ENCODE results near the gene JAKMIP1. TPM values are rescaled to one million over a fixed set of nuclear protein-coding genes. Genes with fewer than 3 reads are reported as not detected.

The JAKMIP1 gene
- total RNA-seq, 1 donor from 2014 or later = 0.64 TPM

DNA sequence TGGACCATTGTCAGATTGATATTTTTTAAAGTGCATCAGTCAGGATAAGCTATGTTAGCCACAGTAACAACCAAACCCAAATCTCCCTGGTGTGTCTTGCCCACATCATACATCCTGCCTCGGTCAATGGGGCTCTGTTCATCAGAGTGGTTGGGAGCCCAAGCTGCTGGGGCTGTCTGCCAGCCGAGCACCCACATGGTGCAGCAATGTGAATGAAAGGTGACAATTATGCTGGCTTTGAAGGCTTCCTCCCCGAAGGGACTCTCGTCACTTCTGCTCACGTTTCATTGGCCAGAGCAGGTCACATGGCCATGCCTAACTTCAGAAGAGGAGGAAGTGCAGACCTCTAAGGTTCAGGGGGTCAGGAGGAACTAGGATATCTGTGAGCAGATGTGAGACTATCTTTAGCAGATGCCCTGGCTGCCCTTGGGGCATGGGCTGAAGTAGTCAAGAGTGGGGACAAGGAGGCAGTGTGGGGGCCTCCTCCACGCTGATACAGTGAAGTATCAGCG, 1.3 kb upstream of the JAKMIP1 start:
- TF ChIP-seq, protein P1, sequence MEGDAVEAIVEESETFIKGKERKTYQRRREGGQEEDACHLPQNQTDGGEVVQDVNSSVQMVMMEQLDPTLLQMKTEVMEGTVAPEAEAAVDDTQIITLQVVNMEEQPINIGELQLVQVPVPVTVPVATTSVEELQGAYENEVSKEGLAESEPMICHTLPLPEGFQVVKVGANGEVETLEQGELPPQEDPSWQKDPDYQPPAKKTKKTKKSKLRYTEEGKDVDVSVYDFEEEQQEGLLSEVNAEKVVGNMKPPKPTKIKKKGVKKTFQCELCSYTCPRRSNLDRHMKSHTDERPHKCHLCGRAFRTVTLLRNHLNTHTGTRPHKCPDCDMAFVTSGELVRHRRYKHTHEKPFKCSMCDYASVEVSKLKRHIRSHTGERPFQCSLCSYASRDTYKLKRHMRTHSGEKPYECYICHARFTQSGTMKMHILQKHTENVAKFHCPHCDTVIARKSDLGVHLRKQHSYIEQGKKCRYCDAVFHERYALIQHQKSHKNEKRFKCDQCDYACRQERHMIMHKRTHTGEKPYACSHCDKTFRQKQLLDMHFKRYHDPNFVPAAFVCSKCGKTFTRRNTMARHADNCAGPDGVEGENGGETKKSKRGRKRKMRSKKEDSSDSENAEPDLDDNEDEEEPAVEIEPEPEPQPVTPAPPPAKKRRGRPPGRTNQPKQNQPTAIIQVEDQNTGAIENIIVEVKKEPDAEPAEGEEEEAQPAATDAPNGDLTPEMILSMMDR (IDR thresholded peaks at IDR 0.05) = no peak
- ATAC-seq (no peak), DNase-seq (no peak)
- no peaks in the 10 kb centered on the region for H3K9me3 ChIP-seq
- intact Hi-C loops (cut with DNase I) = no loop called here
- no peak overlapping the region for H3K27ac ChIP-seq
- H3K27me3 ChIP-seq = peaks cover 30% of the 10 kb centered on the region
- no peaks in the 10 kb centered on the region for H3K36me3 ChIP-seq
- no peak overlapping the region for H3K4me3 ChIP-seq
- H3K4me1 ChIP-seq = peaks cover 9% of the 10 kb centered on the region

GRCh38 chr4:6200922-6201362, 593 bp upstream of the JAKMIP1 start:
- DNase-seq (no peak), ATAC-seq (peak; percentile 10)
- H3K27ac ChIP-seq = no peak overlapping the region
- H3K36me3 ChIP-seq = no peaks in the 10 kb centered on the region
- no peaks in the 10 kb centered on the region for H3K9me3 ChIP-seq
- peaks cover 9% of the 10 kb centered on the region for H3K4me1 ChIP-seq
- intact Hi-C loops (cut with DNase I) = no loop called here
- TF ChIP-seq, protein P1 (IDR thresholded peaks at IDR 0.05) = no peak
- H3K27me3 ChIP-seq = peaks cover 35% of the 10 kb centered on the region
- H3K4me3 ChIP-seq = peak overlapping the region; percentile 54

- H3K27me3 ChIP-seq = peaks cover 50% of the 10 kb centered on the region
- intact Hi-C loops (cut with DNase I) = no loop called here
- TF ChIP-seq, protein P1 (IDR thresholded peaks at IDR 0.05) = no peak
- no peak for DNase-seq
- H3K4me1 ChIP-seq = peaks cover 9% of the 10 kb centered on the region
- H3K4me3 ChIP-seq = peak overlapping the region; percentile 54
- no peak overlapping the region for H3K27ac ChIP-seq
- no peaks in the 10 kb centered on the region for H3K36me3 ChIP-seq
- no peaks in the 10 kb centered on the region for H3K9me3 ChIP-seq
- no peak for ATAC-seq
These were observed 877 bp downstream of the JAKMIP1 start for GRCh38 chr4:6199422-6199921.

DNA sequence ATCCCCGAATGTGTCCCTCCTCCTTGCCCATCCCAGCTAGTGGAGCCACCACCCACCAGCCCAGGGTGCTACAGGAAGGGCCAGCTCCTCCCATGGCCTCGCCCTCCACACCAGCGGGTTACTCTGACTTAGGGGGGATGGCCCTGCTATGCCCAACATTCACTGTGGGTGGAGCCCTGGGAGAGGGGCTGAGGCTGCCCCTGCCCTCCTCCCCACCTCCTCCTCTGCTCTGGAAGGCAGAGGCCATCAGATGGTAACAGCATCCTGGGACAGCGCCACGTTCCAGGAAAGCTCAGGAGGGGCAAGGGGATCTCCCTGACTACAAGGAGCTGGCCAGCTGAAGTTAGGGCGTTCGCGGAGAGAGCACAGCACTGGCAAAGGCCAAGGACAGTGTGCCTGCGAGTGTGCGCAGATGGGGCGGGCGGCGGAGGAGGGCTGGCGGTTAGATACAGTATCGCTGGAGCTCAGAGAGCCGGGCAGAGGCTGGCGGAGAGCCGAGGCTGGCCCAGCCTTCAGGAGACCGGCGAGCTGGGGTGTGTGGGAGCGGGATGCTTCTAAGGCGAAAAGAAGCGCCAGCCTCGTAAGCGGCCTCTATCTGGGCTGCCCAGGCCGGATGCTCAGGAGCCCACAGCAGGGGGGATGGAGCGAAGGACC, 1.5 kb downstream of the JAKMIP1 start:
- DNase-seq (no peak), ATAC-seq (no peak)
- peaks cover 52% of the 10 kb centered on the region for H3K27me3 ChIP-seq
- no peaks in the 10 kb centered on the region for H3K36me3 ChIP-seq
- peak overlapping the region; percentile 54 for H3K4me3 ChIP-seq
- intact Hi-C loops (cut with DNase I) = no loop called here
- H3K4me1 ChIP-seq = peaks cover 9% of the 10 kb centered on the region
- H3K9me3 ChIP-seq = no peaks in the 10 kb centered on the region
- TF ChIP-seq, protein P1 (IDR thresholded peaks at IDR 0.05) = no peak
- H3K27ac ChIP-seq = no peak overlapping the region

DNA sequence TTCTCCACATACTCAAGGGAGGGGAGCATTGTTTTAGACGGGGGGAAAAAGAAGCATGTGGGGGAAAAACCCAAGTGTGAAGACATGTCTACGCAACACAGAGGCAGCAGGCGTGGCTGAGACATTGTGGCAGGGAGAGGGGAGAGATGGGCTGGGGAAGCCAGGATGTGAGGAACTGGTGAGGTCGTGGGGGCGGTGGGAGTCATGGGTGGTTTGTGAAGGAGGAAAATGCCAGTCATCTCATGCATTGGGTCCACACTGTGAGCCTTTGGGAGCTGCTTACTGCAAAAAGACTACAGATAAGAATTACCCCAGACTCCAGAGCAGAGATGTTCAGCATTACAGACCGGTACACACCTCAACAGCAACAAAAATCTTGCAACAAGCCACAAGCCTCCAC, 2.1 kb downstream of the JAKMIP1 start:
- Histone ChIP-seq H3K27ac (no peak overlapping the region), H3K9me3 (no peaks in the 10 kb centered on the region), H3K4me1 (peaks cover 9% of the 10 kb centered on the region), H3K4me3 (no peak overlapping the region), H3K27me3 (peaks cover 52% of the 10 kb centered on the region), H3K36me3 (no peaks in the 10 kb centered on the region)
- TF ChIP-seq, protein P1 (IDR thresholded peaks at IDR 0.05) = no peak
- no peak for DNase-seq
- intact Hi-C loops (cut with DNase I) = no loop called here
- no peak for ATAC-seq
